Suprapubic skin (tissue), 3 donors: ENCODE measurements around the gene NEUROG1.

Experiments used
- CTCF ChIP-seq, 2 donors: fragments of 200-600 bp in 1 of 2; fragments of 450-650 bp in 1 of 2; sonication (generic) in 1 of 2; IDR thresholded peaks; one replicate each; pipeline ENCODE4 v1.5.1; 2016 to 2019; ENCODE audit warnings: antibody characterized with exemption in 2 of 2, mild to moderate bottlenecking in 1 of 2, moderate library complexity in 1 of 2
- EP300 ChIP-seq: sonication (generic); formaldehyde crosslinking; IDR thresholded peaks from one replicate; pipeline ENCODE4 v1.6.1; 2017; ENCODE audit warnings: antibody characterized with exemption
- POLR2A ChIP-seq, 2 donors: fragments of 450-650 bp; IDR thresholded peaks; one replicate each; pipeline ENCODE4 v1.6.1; 2017; ENCODE audit warnings: antibody characterized with exemption in 2 of 2, mild to moderate bottlenecking in 2 of 2, moderate library complexity in 2 of 2

GRCh38 chr5:135498637-135498995, 37.1 kb downstream of the NEUROG1 start:
- TF ChIP-seq CTCF (IDR thresholded peaks at IDR 0.05) (no peak), POLR2A (IDR thresholded peaks at IDR 0.05) (no peak), EP300 (no peak)
